GM10248 (cell line): Measurements from ENCODE around the gene ADGRD1.

ENCODE experiments used
- CTCF ChIA-PET: fragments of 300-600 bp; sonication (Branson Sonifier 250); formaldehyde crosslinking; extraction: SDS; loops from one replicate; lab custom pipeline; 2021; ENCODE audit warnings: antibody characterized with exemption; lab: Yijun Ruan, JAX
- POLR2A ChIA-PET: fragments of 350-650 bp; sonication (Branson Sonifier 250); formaldehyde crosslinking; extraction: SDS; loops from one replicate; lab custom pipeline; 2020; ENCODE audit warnings: antibody characterized with exemption; lab: Yijun Ruan, JAX
- DNase-seq: peaks from one replicate; pipeline ENCODE4 v3.0.0; 2012; ENCODE audit errors: extremely low spot score
- TF ChIP-seq, protein P1 (sequence below): IDR thresholded peaks from 2 replicates; pipeline ENCODE4 v1.5.1; 2012; ENCODE audit warnings: mild to moderate bottlenecking, low read depth; ENCODE audit errors: extremely low read depth, missing control alignments, control extremely low read depth

ADGRD1 gene

DNA sequence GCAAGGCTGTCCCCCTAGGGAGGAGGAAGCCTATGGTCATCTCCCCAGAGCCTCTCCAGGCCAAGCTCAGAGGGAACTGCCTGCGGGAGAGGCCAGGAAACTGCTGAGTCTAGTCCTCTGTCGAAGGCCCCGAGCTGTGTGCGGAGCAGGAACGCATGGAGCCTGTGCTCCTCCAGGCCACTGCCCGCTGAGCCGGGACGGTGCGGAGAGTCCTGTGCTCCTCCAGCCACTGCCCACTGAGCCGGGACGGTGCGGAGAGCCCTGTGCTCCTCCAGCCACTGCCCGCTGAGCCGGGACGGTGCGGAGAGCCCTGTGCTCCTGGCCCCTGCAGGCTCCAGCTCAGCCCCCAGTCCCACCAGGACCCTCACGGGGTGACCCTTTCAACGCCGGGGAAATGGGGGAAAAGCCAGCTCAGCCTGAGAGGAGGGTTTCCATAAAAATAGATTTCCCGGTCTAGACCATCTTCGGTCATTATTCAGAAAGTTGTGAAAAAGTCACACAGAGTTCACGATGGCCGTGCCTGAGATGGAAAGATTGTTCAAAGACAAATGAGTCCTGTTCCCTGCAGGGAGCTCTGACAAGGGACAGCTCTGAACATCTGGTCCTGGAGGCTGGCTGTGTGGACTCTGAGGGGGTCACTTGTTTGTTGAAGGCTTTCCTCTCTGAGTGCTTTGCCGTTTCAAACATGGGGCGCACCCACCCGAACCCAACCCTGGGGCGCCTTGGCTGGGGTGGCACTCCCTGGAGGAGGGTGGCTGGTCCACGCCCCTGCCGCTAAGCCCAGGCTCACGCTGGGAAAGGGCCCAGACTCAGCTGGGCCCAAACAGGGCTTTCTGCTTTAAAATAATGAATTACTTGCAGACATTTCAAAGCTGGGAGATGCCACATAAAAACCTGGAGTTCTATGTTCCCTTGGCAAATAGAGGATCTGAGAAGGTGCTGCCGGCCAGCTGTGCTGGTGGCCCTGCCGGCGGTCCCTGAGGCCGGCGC, 85.5 kb downstream of the ADGRD1 start:
- DNase-seq: no peak
- TF ChIP-seq, protein P1, sequence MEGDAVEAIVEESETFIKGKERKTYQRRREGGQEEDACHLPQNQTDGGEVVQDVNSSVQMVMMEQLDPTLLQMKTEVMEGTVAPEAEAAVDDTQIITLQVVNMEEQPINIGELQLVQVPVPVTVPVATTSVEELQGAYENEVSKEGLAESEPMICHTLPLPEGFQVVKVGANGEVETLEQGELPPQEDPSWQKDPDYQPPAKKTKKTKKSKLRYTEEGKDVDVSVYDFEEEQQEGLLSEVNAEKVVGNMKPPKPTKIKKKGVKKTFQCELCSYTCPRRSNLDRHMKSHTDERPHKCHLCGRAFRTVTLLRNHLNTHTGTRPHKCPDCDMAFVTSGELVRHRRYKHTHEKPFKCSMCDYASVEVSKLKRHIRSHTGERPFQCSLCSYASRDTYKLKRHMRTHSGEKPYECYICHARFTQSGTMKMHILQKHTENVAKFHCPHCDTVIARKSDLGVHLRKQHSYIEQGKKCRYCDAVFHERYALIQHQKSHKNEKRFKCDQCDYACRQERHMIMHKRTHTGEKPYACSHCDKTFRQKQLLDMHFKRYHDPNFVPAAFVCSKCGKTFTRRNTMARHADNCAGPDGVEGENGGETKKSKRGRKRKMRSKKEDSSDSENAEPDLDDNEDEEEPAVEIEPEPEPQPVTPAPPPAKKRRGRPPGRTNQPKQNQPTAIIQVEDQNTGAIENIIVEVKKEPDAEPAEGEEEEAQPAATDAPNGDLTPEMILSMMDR: no peak
- ChIA-PET CTCF (interaction anchor here (1.3 kb wide), 1 partner anchor 12 kb away, joined by 3 read pairs; no protein-coding TSS in a partner anchor), POLR2A (no interaction called here)

DNA sequence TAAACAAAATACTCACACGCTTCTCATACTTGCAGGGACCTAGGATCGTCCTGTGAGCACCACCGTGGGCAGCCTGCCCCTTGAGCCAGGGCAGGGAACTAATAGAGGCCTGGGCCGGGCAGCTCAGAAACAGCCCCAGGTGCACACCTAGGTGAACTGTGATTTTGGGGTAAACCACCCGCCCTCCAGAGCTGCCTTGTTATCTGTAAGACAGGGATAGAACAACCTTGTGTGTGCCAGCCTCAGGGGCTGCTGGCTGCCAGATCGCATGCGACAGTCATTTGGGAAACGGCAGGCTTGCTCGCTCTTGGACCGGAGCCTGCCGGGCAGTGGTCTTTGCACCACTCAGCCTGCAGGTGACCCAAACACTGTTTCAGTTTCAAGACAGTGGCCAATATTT, 86.8 kb downstream of the ADGRD1 start:
- ChIA-PET POLR2A (no interaction called here), CTCF (no interaction called here)
- TF ChIP-seq, protein P1: no peak
- DNase-seq: no peak

DNA sequence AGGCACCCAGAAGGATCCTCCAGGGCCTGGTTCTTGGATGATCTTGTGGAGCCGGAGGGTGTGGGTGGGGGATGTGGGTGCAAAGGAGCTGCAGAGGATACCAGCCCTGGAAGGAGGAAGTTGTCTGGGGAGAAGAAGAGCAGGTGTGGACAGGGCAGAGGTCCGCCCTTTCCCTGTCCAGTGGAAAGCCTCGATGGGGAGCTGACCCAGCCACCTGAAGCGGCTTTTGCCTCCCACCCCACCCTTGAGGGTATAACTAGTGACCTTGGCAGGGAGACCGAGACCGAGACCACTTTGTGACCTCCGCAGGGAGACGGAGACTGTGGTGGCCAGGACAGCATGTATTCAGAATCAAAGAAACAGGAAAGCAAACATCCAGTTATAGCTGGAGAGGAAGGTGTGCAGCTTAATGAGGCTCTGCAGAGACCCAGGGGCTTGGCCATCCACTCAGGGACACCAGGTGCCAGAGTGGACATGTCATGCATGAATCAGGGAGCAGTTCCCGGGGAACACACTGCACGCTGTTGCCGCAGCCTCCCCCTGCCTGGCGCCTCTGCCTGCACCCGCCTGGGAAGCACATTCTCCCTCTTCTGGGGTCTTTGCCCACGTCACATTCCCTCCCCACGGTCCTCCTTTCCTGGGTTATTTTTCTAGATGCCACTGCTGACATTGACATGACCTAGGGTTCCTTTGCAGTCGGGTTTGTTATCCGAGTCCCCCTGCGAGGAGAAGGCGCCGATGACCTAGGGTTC, 87.7 kb downstream of the ADGRD1 start:
- POLR2A ChIA-PET: no interaction called here

DNA sequence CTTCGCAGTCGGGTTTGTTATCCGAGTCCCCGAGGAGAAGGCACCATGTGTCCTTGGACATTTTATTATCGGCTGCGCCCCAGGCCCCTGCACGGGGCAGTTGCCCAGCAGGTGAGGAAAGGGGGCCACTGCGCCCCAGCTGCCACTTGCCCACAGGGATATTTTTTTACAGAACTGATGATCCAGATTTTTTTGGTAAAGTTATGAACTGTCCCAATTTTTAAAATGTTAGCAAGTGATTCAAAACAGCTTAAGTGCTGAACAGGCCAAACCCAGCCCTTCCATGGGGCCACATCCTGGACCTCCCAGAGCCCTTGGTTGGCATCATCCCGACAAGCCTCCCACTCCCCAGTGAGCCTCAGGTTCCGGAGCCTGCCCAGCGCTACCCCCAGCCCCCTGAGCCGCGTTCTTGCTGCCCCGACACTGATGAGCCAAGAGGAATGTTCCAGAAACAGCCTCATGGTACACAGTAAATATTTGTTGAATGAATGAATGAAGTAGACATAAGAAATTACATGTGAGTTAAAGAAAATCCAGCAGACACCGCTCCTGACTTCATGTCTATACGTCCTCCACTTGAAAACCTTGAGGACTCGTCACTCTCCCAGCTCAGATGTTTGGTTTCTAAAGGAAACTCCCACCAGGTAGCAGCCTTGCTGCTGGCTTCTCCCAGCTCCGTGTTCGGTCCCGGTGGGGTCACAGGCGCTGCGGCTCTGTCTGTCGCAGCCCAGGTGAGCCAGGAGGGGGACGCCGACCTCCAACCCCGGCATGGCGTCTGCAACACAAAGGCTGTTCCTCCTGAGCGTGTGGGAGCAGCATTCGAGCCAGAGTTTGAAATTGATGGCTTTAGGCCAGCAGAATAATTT, 88.5 kb downstream of the ADGRD1 start:
- CTCF ChIA-PET: no interaction called here
- TF ChIP-seq, protein P1: no peak
- POLR2A ChIA-PET: no interaction called here
- no peak for DNase-seq

More for the DNA sequence above, 87.7 kb downstream of the ADGRD1 start:
- CTCF ChIA-PET: interaction anchor here (0.8 kb wide), 1 partner anchor 10 kb away, joined by 5 read pairs; no protein-coding TSS in a partner anchor
- DNase-seq: no peak
- TF ChIP-seq, protein P1: no peak

DNA sequence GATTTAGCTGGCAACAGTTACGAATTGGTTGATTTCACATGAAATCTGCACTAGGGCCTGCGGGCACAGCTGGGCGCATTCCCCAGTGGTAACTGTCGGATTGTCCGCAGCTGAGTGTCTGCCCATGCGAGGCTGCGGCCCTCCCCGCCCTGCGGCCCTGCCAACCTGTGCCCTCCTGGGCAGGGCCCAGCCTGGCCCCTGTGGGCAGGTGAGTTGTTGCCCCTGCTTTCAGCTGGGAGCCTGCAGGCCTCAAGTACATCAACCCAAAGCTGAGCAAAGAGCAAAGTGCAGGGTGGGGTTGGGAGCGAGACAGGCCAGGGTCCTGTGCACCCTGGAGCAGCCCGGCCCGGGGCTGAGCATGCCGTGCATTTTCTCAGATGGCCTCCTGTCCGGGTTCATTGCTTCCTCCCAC, 89.1 kb downstream of the ADGRD1 start:
- TF ChIP-seq, protein P1: no peak
- ChIA-PET CTCF (no interaction called here), POLR2A (no interaction called here)
- no peak for DNase-seq
